DMS79 (cell line): Measurements from ENCODE around the gene TESK2.

Experiments used
- DNase-seq: peaks from one replicate; lab custom pipeline; 2025; lab: John Stamatoyannopoulos, UW

Gene TESK2

GRCh38 chr1:45335855-45336324 is 155.1 kb downstream of the TESK2 start:
- no peak for DNase-seq

DNA sequence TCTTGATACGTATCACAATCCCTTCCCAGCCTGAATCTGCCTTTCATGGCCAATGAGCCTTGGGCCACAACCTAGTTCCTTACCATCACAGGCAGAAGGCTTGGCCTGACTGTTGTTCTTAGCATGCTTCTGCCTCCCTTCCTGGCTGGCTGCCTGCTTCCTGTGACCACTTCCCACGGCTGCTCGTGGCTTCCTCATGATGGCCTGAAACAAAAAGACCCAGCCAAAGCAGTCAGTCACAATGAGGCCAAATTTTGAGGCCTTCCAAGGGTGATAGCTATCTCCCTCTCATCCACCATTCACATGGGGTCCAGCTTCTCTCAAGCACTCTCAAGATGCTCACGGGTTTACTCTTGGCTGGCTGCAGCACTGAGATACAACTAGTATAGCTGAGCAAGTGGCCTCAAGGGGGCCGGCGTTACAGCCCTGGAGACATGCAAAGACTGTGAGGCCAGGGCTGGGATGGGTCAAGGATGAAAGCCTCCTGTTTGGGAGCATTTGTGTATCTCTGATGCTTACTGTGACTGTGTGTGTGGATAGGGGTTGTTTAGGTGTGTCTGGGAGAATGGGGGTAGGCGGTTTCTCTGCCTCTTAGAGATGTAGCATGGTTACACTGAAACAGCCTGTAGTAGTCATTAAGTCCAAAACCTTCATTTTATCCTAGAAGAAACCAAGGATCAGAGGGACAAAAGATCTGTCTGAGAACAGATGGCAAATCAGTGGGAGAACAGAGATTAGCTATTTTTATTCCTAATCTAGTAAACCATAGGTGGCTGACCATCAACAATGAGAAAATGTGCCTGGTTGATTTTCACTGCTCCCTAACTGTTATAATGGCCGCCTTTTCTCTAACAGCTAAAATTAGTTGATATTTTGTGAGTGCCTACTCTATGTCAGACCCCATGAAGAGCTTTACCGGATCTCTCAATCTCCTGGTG is 156.4 kb downstream of the TESK2 start:
- no peak for DNase-seq

- DNase-seq = no peak
Measured at GRCh38 chr1:45332346-45332720, 158.6 kb downstream of the TESK2 start.

GRCh38 chr1:45331436-45332345 is 159.3 kb downstream of the TESK2 start:
- DNase-seq = no peak

DNA sequence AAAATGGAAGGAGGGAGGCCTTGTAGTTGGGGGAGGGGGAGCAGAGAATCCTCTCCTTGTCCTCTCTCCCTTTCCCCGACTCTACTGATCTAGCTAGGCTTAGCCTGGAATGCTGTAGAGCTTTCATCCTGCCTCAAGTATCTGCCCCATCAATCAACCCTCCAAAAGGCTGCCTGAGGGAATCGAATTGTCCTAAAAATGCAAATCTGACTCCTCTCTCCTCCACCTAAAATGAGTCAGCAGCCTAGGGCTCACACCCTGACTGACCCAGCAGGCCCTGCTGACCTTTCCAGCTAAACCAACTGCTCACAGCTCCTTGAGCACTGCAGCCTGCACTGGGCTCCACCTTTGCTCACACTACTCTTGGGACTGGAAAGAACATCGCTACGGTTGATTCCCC is 161.5 kb downstream of the TESK2 start:
- no peak for DNase-seq

GRCh38 chr1:45328680-45329079 is 162.3 kb downstream of the TESK2 start:
- no peak for DNase-seq

- DNase-seq = no peak
Measured at GRCh38 chr1:45327644-45328515, 163.1 kb downstream of the TESK2 start.

DNA sequence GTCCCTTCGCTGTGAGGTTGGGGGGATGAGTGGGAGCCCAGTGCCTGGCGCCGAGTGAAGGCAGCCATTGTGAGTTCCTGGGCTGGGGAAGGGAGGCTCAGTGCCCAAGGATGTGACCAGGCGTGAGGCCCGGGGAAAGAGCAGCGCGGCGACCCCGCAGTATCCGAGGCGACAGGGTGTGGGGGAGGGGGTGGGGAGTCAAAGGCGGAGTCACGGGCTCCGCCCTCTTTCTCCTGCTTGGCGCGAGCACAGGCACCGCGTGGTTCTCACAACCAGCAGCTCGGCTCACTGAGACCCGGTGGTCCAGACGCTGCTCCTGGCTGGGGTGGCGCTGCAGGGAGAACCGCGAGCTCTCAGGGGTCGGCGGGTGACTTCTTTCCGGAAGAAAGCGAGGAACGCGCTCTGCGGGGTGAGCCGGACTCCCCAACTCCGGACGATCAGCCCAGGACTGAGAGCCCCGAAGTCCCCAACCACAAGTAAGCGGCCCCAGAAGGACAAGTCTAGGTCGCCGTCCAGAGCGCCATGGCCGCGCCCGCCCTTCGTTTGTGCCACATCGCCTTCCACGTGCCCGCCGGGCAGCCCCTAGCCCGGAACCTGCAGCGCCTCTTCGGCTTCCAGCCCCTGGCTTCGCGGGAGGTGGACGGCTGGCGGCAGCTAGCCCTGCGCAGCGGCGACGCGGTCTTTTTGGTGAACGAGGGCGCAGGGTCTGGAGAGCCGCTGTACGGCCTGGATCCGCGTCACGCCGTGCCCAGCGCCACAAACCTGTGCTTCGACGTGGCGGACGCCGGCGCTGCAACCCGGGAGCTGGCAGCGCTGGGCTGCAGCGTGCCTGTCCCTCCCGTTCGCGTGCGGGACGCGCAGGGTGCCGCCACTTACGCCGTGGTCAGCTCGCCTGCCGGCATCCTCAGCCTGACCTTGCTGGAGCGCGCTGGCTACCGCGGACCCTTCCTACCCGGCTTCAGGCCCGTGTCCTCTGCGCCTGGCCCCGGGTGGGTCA is 164.0 kb downstream of the TESK2 start, which contains the start of gene HPDL:
HPDL (plus strand) TSS at position 269 of the 997 bp plus-strand sequence; CDS start at position 523, 254 bp downstream.
- DNase-seq = peak; percentile 65

DNA sequence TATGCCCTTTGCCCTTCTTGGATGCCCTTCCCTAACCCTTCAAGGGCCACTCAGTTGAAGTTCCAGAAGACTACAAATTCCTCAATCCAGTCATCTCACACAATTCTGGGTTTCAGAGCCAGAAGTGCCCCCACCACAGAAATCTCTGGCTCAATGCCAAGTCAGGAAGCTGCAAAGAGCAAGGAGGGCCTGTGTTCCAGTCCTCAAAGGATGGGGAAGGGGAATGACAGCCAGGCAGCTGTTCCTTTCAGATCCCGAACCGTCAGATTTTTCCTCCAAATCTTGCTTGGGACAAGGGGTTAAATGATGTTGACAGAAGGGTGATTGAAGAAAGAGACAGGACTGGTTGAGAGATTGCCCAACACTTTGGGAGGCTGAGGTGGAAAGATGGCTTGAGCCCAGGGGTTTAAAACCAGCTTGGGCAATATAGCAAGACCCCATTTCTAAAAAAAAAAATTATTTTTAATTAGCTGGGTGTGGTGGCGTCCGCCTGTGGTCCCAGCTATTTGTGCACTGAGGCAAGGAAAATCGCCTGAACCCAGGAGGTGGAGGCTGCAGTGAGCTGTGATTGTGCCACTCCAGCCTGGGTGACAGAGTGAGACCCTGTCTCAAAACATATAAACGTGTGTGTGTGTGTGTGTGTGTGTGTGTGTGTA is 165.0 kb downstream of the TESK2 start:
- no peak for DNase-seq

GRCh38 chr1:45322486-45323040 is 168.4 kb downstream of the TESK2 start:
- DNase-seq = no peak

GRCh38 chr1:45321444-45321843 is 169.5 kb downstream of the TESK2 start:
- DNase-seq = no peak

DNA sequence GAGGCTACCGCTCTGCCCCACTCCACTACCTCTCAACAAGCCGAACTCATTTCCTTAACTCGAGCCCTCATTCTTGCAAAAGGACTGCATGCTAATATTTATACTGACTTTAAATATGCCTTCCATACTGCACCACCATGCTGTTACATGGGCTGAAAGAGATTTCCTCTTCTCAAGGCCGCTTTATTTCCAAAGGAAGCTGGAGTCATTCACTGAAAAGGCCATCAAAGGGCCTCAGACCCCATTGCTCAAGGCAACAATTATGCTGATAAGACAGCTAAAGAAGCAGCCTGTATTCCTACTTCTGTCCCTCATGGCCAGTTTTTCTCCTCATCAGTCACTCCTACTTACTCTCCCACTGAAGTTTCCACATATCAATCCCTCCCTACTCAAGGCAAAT is 171.2 kb downstream of the TESK2 start:
- no peak for DNase-seq

GRCh38 chr1:45317166-45317565 is 173.8 kb downstream of the TESK2 start:
- no peak for DNase-seq

DNA sequence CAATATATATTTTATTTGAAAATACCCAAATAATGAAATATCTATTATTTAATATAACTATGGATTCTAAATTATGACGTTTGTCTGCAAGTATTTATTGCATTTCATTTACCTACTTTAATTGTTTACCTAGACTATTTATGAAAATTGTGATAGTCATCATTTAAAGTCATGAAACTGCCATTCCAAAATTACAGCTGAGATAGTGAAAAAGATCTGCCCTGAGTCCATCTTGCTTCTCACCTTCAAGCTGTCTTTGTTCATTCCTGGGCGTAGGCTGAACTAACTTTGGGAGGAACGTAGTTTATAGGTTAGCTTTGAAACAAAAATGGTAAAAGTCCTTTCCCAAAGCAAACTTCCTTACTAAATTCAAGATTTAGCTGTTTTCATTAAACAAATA is 176.7 kb downstream of the TESK2 start:
- DNase-seq = no peak

GRCh38 chr1:45306905-45307304 is 184.1 kb downstream of the TESK2 start:
- DNase-seq = no peak

DNA sequence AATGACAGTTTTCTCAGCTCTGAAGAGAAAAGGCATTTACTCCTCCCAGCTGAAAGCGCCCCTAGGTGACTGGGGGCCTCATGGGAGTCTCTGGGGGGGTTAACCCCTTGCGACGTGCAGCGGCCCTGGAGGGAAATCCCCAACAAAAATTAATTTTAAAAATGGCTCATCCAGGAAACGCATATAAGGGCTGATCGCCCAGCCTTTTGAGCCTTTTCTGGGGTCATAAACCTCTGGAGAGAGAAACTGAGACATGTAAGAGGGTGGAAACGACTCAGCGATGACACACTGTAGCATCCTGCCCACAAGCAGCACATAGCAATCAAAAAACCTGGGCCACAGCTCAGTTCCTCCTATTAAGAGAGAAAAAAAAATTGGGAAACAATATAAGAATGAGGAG is 184.6 kb downstream of the TESK2 start:
- no peak for DNase-seq

- DNase-seq = no peak
Measured at GRCh38 chr1:45305231-45305630, 185.7 kb downstream of the TESK2 start.

DNA sequence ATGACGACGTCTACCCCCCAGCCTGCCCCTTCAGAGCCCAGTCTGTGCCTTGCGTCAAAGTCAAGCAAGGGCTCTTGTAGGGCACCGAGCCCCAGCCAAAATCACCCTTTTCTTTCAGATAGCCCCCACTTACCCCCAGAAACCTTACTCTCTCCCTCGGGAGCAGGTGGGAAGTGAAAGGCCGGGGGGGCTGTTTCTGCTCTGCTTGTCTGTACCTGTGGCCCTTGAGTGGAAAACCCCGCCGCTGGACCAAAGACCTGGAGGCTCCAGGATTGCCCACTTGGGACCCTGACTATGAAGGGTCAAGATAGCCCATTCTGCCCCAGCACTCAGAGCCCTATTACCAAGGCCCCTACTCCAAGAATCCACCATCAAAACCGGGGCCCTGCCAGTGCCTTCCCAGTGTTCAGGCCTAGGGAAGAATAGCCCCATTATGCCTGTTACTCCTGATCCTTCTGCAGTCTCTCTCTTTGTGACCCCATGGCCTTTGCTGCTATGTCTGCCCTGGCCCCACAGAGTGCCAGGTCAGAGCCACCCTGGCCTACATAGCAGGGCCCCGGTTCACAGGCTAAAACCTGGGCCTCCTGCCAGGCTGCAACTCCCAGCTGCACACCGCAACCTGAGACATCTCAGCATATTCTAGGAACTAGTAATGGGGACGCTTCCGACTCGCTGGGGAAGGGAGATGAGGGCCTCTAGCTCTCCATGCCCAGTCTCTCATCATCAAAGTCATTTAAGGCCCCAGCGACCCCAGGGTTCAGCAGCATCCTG is 186.5 kb downstream of the TESK2 start:
- DNase-seq = peak; percentile 40
